GM18505 (cell line): ENCODE measurements around the gene ANKRD13B.

ENCODE experiments used
- ATAC-seq: cut with Tn5 transposase; IDR thresholded peaks from one replicate; pipeline ENCODE4 v1.9.1; 2021; ENCODE audit not compliant: unreplicated experiment
- POLR2A ChIP-seq: IDR thresholded peaks from 4 replicates; pipeline ENCODE4 v1.6.1; 2011; ENCODE audit warnings: borderline replicate concordance; ENCODE audit not compliant: insufficient read depth, insufficient read length; ENCODE audit errors: extremely low read depth

Gene ANKRD13B

DNA sequence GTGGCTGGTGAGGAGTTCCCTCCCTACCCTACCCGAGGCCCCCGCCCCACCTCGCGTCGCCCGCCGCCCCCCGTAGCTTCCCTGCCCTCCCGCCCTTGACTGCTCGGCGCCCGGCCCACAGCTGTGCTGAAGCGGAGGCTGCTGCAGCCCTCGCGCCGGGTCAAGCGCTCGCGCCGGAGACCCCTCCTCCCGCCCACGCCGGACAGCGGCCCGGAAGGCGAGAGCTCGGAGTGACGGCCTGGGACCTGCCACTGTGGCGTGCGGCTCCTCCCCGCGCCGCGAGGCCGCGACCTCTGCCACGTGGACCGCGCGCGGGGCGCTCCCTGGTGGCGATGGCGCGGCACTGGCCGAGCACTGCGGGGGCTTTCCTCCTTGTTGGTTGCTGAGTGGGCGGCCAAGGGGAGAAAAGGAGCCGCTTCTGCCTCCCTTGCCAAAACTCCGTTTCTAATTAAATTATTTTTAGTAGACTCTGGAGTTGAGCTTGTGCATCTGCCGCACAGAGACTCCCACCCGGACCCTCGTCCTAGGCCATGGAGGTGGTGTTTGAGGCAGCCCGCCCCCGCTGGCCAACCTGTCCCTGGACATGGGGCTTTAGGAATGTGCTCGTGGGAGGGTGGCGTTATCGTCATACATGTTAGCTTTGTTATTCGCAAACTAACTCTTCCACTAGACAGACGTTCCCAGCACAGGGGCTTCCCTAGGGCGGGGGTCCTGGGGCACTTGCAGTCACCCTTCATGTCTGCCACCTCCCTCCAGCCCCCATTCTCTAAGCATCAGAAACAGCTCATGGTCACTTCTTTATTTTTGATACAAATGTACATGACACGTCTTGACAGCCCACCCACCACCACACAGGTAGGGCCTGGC is 20.0 kb upstream of the ANKRD13B start:
- ATAC-seq: no peak

DNA sequence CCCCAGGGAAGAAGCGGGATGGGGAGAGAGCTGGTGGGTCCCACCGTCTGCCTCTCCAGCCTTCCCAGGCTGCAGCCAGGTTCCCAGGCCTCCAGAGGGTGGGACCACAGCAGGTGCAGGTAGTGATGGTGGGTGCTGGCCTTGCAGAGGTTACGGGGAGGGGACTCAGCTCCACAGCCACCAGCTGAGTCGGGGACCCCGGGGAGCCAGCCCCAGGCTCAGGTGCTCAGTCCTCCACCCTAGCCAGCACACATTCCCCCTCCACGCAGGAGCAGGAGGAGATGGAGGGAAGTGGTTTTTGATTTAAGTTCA is 19.4 kb upstream of the ANKRD13B start:
- no peak for TF ChIP-seq POLR2A
- no peak for ATAC-seq

More for the DNA sequence above, 20.0 kb upstream of the ANKRD13B start:
- no peak for TF ChIP-seq POLR2A

DNA sequence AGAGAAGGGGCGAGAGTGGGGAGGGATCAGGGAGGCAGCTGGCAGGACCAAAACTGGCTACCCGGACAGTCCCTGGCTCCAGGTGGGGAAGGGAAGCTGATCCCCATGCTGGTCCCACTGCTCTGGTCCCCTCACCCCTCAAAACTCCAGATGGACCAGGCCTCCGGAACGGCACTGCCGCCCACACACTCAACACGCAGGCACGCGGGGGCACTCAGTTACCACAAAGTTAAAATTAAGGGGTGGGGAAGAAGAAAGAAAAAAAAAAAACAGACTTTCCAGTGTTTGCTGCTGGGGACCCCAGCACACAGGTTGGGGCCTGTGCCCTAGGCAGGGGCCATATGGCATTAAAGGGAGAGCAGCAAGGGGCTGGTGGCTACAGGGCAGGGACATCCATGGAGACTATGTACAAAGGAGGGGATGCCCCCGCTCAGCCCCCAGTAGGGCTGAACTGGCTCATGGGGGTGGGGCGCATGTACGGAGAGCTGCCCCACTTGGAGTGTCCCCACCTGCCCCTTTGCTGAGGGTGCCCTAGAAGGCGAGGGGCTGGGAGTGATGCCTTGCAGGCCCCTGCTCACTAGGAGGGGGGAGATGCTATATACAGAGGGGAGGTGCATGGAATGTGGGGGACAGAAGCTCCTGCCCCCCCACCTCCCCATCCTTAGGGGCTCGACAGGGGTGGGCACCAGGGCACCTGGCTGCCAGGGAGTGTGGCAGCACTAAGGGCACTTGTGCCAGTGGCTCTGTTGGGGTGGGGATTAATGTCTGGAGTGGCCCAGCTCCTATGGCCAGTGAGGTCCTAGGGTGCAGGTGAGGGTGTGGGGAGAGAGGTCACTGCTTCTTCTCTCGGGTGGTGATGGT is 18.8 kb upstream of the ANKRD13B start:
- no peak for TF ChIP-seq POLR2A

DNA sequence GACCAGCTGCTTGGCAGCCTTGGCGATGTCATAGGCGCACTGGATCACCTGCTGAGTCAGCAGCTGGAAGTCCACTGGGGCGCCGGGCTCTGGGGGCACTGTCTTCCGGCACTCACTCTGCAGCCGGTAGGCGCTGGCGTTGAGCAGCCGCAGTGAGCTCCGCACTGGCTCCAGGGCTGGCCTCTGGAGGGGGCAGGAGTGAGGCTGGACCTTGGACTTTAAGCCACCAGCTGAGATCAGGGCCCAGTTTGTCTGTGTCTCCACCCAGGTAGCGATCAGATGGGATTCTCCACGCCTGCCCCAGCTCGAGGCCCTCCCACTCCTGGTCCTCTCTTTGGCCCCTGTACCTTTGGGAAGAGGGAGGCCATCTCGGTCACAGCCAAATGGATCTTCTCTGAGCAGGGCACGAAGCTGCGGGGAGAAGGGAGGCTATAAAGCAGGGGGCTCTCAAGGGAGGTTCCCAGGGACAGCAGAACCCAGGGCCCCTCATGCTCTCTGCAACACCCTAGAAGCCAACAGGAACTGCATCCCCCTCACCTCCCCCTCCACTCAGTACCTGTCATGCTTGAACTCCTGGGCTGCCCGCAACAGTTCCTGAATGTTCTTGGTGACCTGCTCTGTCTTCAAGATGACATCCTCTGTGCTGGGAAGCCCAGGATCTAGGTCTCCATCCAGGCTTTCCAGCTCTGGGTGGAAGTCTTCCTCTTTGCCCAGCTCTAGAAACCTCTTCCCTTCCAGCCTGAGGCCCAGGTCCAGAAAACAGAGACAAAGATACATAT is 18.0 kb upstream of the ANKRD13B start:
- ATAC-seq: no peak

More for the DNA sequence above, 18.8 kb upstream of the ANKRD13B start:
- no peak for ATAC-seq

DNA sequence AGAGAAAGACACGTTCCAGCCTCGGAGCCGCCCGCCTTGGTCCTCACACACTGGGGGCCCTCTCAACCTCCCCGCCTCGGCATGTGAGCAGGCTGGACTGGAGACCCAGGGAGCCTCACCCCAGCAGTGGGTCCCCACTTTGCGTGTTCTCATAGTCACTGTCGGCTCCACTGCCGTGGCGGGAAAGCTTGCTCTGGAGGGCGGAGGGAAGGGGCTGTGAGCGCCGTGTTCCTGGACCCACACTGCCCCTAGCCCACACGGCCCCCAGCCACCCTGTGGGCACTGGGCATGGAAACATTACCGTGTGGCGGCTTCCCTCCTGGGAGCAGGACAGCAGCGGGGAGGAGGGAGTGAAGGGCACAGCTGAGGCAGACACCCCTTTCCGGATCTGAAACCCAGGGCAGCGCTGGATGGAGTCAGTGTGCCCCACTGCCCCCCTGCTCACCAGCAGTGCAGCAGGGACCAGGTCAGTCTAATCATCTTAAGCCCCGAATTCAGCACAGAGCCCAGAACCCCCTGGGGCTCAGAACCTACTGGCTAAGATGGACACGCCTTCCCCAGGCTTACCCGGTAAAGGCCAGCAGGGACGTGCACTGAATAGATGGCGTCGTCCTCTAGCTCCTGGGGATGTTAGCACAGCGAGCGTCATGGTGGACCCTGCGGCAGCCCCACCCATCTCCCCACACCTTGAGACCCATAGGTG is 17.3 kb upstream of the ANKRD13B start:
- no peak for TF ChIP-seq POLR2A
- no peak for ATAC-seq

More for the DNA sequence above, 18.0 kb upstream of the ANKRD13B start:
- TF ChIP-seq POLR2A: no peak

DNA sequence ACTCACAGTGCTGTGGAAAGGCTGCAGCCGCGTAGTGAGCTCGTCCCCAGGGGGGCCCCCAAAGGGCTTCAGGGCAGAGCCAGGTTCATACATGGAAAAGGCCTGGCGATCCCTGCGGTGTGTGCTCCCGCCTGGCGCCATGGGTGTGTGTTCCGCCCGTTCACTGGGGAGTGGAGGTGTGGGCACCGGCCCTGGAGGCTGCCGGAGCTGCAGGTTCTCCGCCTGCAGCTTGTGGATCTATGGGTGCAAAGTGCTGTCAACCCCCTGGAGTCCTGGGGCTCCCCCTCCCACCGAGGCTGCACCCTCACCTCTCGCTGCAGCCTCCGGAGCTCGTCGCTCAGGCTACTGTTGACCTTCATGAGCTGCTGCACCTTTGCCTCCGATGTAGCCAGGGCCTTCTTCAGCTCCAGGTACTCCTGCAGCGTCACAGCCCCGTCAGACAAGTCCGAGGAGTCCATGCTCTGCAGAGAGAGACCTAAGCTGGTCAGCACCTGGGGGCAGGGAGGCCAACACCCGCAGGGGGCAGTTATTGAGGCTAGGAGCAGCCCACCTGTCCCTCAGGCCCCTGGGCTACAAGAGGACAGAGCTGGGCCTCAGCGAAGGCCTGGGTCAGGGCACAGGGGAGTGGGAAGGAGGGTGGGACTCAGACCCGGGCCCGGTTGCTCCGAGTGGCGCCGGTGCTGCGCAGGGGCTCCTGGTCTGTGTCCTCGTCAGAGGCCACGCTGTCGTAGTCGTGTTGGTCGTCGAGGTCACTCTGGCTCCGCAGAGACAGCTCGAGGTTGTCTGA is 16.5 kb upstream of the ANKRD13B start:
- no peak for ATAC-seq
- no peak for TF ChIP-seq POLR2A

DNA sequence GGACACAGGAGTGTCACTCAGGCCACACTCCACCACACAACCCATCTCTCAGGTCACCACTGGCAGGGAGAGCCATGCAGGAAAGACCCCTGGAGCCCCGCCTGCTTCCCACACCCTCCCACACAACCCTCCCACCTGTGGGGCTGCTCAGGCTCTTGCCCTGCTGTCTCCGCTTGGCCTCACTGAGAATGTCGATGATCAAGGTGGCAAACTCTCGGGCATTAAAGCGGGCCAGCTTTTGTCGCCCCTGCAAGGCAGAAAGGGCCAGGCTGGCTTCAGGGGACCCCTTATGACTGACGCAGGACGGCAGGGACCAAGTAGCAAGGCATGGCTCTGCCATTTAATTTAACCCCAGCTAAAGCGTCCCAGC is 15.9 kb upstream of the ANKRD13B start:
- no peak for TF ChIP-seq POLR2A
- ATAC-seq: no peak

DNA sequence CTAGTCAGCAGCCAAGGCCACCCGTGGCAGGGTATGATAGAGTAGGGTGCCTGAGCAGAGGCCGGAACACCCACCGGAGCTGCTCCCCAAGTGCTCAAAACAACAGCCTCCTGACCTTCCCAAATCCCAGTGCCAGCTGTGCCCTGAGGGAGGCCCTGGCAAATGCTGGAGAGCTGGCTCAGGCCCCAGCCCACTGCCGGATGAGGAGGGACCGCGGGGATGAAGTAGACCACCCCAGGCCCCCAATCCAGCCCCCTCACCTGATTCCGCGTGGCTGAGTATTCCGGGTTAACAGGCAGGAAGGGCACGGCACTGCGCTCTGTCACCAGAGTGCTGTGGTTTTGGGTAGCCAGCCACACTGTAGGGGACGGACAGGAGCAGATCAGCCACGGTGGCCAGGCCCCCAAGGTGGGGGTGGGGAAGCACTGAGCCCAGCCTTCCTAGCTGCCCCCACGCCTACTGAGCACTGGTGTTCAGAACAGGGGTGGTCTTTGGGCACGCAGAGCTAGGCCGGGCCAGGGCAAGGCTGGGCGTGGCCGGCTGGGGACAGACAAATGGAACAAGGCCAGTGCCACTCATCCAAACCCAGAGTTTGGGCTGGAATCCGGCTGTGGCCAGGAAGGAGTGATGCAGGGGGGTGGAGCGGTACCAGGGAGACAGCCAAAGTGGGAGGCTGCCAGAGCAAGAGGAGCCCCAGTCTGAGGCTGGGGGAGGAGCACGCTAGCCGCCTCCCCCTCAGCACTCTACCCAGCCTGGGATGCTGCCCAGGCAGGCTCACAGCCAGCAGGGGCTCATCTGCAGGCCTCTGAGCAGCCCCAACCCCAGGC is 15.3 kb upstream of the ANKRD13B start:
- no peak for ATAC-seq
- no peak for TF ChIP-seq POLR2A

DNA sequence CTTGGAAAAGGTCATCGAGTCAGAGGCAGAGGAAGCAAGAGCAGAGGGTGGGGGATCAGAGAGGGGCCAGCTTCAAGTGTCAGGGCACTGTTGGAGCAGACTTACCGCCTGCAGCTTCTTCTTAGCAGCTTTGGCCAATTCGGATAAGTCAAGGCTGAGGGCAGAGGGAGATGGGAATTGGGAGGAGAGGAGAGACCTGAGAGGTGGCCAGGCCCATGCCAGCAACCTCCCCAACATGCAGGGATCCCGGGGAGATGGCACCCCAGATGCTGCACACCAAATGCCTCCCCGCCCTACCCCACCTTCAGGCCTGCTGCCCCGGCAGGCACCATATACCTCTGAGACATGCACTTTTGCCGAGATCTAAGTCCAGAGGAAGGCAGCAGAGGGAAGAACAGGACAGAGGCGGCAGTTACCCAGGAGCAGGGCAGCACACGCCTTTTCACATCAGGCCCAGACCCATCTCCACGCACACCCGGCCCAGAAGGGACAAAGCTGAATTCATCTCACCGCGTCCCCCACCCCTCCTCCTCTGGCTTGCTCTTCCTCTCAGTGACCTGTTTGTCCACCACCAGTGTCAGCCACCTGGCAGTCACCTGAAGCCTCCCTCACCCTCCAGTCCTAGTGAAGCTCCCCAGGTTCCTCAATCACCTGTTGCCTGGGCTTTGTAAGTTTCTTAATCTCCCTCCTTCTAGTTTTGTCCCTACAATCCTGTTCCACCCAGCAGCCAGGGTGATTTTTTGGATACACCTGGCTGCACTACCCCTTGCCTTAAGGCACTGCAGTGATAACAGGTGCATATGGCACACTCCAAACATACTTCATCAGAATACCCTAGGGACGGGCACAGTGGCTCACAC is 14.1 kb upstream of the ANKRD13B start:
- ATAC-seq: no peak
- no peak for TF ChIP-seq POLR2A
